Astrocyte (in vitro differentiated cells and primary cell): ENCODE results near the gene SART3. TPM values are rescaled to one million over a fixed set of nuclear protein-coding genes. Genes with fewer than 3 reads are reported as not detected.

Source experiments
- DNase-seq: peaks from one replicate; pipeline ENCODE4 v3.0.0-alpha.2; 2010; ENCODE audit warnings: low read depth
- FAIRE-seq: peaks from 2 replicates; lab custom pipeline; 2011; peaks lifted over from hg19 to GRCh38; lab: Jason Lieb, UNC
- H2AFZ ChIP-seq: 2 replicates; pipeline ENCODE4 v1.6.0; 2012; ENCODE audit warnings: low read depth, low read length, inconsistent platforms
- H3K27ac ChIP-seq: 2 replicates; pipeline ENCODE4 v1.5.1; 2011; ENCODE audit warnings: low read depth, low read length, inconsistent platforms
- H3K27me3 ChIP-seq: 2 replicates; pipeline ENCODE4 v1.6.0; 2011; ENCODE audit warnings: low read length, inconsistent platforms; ENCODE audit not compliant: insufficient read depth
- H3K36me3 ChIP-seq: 2 replicates; pipeline ENCODE4 v1.5.1; 2011; ENCODE audit warnings: low read length, inconsistent platforms; ENCODE audit not compliant: insufficient read depth
- H3K4me1 ChIP-seq: 2 replicates; pipeline ENCODE4 v1.5.1; 2011; ENCODE audit warnings: low read length, inconsistent platforms; ENCODE audit not compliant: insufficient read depth
- H3K4me2 ChIP-seq: 2 replicates; pipeline ENCODE4 v1.6.0; 2012; ENCODE audit warnings: low read length, inconsistent platforms
- H3K4me3 ChIP-seq: 2 replicates; pipeline ENCODE4 v1.5.1; 2011; ENCODE audit warnings: low read depth, mild to moderate bottlenecking, low read length, inconsistent platforms; ENCODE audit not compliant: insufficient read depth
- H3K79me2 ChIP-seq: 2 replicates; pipeline ENCODE4 v1.6.0; 2012; ENCODE audit warnings: mild to moderate bottlenecking, low read length, inconsistent platforms; ENCODE audit not compliant: insufficient read depth
- H3K9ac ChIP-seq: 2 replicates; pipeline ENCODE4 v1.6.0; 2012; ENCODE audit warnings: mild to moderate bottlenecking, low read length, inconsistent platforms
- H3K9me3 ChIP-seq: 2 replicates; pipeline ENCODE4 v1.5.1; 2012; ENCODE audit warnings: low read depth, mild to moderate bottlenecking, low read length, inconsistent platforms; ENCODE audit not compliant: insufficient read depth
- H4K20me1 ChIP-seq: 2 replicates; pipeline ENCODE4 v1.6.0; 2012; ENCODE audit warnings: low read length, inconsistent platforms; ENCODE audit not compliant: insufficient read depth
- H3K27ac Mint-ChIP-seq: one replicate; pipeline ENCODE4 v1.8.0; 2021; ENCODE audit warnings: mild to moderate bottlenecking, mixed read lengths; ENCODE audit not compliant: unreplicated experiment
- H3K27me3 Mint-ChIP-seq: one replicate; pipeline ENCODE4 v1.8.0; 2021; ENCODE audit warnings: low read depth, mixed read lengths; ENCODE audit not compliant: unreplicated experiment
- H3K36me3 Mint-ChIP-seq: one replicate; pipeline ENCODE4 v1.8.0; 2021; ENCODE audit warnings: low read depth, mixed read lengths; ENCODE audit not compliant: unreplicated experiment
- H3K4me1 Mint-ChIP-seq: one replicate; pipeline ENCODE4 v1.8.0; 2021; ENCODE audit warnings: low read depth, mixed read lengths; ENCODE audit not compliant: unreplicated experiment
- H3K4me3 Mint-ChIP-seq: one replicate; pipeline ENCODE4 v1.8.0; 2021; ENCODE audit warnings: mild to moderate bottlenecking, moderate library complexity, mixed read lengths; ENCODE audit not compliant: unreplicated experiment
- H3K9me3 Mint-ChIP-seq: one replicate; pipeline ENCODE4 v1.8.0; 2021; ENCODE audit warnings: mild to moderate bottlenecking, mixed read lengths; ENCODE audit not compliant: unreplicated experiment
- EZH2 ChIP-seq: IDR thresholded peaks from 2 replicates; pipeline ENCODE4 v1.6.1; 2012; ENCODE audit warnings: mild to moderate bottlenecking, low read length, inconsistent platforms; ENCODE audit not compliant: insufficient read depth
- total RNA-seq: library from RNA; stranded (reverse); gene quantifications from 2 replicates; pipeline ENCODE4 v1.2.1, GENCODE V29; 2021
- TF ChIP-seq, protein P1 (sequence below): IDR thresholded peaks from 2 replicates; pipeline ENCODE4 v1.5.1; 2011; ENCODE audit warnings: low read depth, mild to moderate bottlenecking, inconsistent platforms, low read length, moderate library complexity; ENCODE audit not compliant: insufficient read depth

The SART3 gene
- total RNA-seq, 1 donor from 2014 or later = 48.4 TPM

DNA sequence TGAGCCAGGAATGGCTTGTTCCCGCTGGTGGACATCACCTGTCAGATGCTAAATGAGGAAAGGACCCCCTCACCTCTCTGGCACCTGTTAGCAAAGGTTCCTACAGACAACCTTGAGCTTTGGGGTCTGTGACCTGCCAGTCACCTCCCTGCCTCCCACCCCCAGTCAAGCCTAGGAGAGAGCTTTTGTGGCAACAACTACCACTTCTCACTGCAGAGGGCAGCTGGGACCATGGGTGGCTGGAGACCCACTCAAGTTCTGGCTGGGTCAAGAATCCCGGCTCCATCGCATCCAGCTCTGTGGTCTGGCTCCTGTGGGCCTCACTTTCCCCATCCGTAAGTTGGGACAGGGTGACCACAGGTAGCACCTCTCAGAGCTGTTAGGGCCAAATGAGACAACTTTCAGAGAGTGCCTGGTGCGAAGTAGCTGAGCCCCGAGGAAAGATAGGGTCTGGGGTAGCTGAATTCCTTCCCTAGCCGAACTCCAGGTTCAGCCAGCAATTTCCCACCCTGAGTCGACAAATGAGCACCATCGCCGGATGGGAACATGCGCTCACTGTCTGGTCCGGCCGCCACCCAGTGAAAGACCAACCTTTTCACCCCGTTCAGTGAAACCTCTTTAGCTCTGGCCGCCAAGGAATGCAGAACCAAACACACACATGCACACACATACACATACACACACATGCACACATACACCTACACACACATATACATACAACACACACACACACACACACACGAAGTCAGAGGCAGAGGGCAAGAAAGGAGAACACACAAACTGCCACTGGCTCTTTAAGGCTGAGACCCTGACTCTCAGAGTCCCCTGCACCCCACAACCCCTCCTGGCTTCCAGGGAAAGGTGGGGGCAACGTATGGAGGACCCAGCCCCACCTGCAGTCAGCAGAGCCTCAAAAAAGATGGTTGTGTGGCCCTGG lies 35.0 kb upstream of the SART3 start:
- Histone ChIP-seq H3K4me2 (peak overlapping the region; percentile 81), H4K20me1 (peaks cover 7% of the 10 kb centered on the region), H3K4me1 (no peaks in the 10 kb centered on the region), H3K9me3 (no peaks in the 10 kb centered on the region), H3K79me2 (no peaks in the 10 kb centered on the region), H2AFZ (no peak overlapping the region), H3K4me3 (no peak overlapping the region), H3K9ac (no peak overlapping the region), H3K36me3 (no peaks in the 10 kb centered on the region), H3K27me3 (no peaks in the 10 kb centered on the region), H3K27ac (no peak overlapping the region)
- FAIRE-seq = no peak
- no peak overlapping the region for H3K4me3 Mint-ChIP-seq
- no peaks in the 10 kb centered on the region for H3K9me3 Mint-ChIP-seq
- H3K27me3 Mint-ChIP-seq = peaks cover 13% of the 10 kb centered on the region
- no peak for DNase-seq
- no peaks in the 10 kb centered on the region for H3K36me3 Mint-ChIP-seq
- TF ChIP-seq EZH2 = no peak
- TF ChIP-seq, protein P1, sequence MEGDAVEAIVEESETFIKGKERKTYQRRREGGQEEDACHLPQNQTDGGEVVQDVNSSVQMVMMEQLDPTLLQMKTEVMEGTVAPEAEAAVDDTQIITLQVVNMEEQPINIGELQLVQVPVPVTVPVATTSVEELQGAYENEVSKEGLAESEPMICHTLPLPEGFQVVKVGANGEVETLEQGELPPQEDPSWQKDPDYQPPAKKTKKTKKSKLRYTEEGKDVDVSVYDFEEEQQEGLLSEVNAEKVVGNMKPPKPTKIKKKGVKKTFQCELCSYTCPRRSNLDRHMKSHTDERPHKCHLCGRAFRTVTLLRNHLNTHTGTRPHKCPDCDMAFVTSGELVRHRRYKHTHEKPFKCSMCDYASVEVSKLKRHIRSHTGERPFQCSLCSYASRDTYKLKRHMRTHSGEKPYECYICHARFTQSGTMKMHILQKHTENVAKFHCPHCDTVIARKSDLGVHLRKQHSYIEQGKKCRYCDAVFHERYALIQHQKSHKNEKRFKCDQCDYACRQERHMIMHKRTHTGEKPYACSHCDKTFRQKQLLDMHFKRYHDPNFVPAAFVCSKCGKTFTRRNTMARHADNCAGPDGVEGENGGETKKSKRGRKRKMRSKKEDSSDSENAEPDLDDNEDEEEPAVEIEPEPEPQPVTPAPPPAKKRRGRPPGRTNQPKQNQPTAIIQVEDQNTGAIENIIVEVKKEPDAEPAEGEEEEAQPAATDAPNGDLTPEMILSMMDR = no peak
- no peaks in the 10 kb centered on the region for H3K4me1 Mint-ChIP-seq
- no peak overlapping the region for H3K27ac Mint-ChIP-seq

DNA sequence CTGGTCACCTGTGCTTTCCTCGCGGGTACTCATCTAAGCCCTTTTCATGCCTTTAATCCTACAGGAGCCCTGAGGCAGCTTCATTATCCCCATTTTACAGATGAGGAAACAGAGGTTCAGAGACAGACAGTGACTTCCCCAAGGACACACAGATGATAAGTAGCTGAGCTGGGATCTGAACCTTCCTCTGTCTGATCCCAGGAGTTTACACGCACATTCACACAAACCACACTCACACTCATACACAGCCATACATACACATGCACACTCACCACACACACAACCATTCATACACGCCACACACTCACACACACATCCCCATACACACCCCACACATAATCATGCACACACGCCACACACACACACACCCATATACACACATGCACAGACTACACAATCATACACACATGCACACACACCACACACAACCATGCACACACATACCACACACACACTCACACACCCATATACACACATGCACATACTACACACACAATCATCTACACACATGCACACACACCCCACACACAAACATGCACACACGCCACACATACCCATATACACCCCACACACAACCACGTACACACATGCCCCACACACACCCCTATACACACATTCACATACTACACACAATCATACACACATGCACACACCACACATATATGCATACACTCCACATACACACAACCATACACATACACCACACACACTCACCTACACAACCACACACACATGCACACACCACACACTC lies 34.2 kb upstream of the SART3 start:
- H3K9ac ChIP-seq = no peak overlapping the region
- no peaks in the 10 kb centered on the region for H3K4me1 ChIP-seq
- H3K4me2 ChIP-seq = peak overlapping the region; percentile 81
- H3K4me3 Mint-ChIP-seq = no peak overlapping the region
- FAIRE-seq (no peak), DNase-seq (no peak)
- no peaks in the 10 kb centered on the region for H3K79me2 ChIP-seq
- H4K20me1 ChIP-seq = peaks cover 7% of the 10 kb centered on the region
- no peaks in the 10 kb centered on the region for H3K9me3 Mint-ChIP-seq
- H3K4me1 Mint-ChIP-seq = no peaks in the 10 kb centered on the region
- H3K36me3 Mint-ChIP-seq = no peaks in the 10 kb centered on the region
- no peaks in the 10 kb centered on the region for H3K9me3 ChIP-seq
- H3K36me3 ChIP-seq = no peaks in the 10 kb centered on the region
- no peaks in the 10 kb centered on the region for H3K27me3 ChIP-seq
- H3K27me3 Mint-ChIP-seq = peaks cover 13% of the 10 kb centered on the region
- TF ChIP-seq, protein P1 = no peak
- TF ChIP-seq EZH2 = no peak
- no peak overlapping the region for H2AFZ ChIP-seq
- H3K27ac ChIP-seq = no peak overlapping the region
- no peak overlapping the region for H3K4me3 ChIP-seq
- H3K27ac Mint-ChIP-seq = no peak overlapping the region
